ENCODE measurements around the gene GRXCR2. TPM values are rescaled to one million over a fixed set of nuclear protein-coding genes. Genes with fewer than 3 reads are reported as not detected.
"Not testable (repeated sequence)": the region's sequence is repeated elsewhere in the genome, so short reads cannot be mapped to it uniquely, and the experiment has no call there.

Gene GRXCR2
- polyA plus RNA-seq, 3 donors from 2014 or later: not detected

DNA sequence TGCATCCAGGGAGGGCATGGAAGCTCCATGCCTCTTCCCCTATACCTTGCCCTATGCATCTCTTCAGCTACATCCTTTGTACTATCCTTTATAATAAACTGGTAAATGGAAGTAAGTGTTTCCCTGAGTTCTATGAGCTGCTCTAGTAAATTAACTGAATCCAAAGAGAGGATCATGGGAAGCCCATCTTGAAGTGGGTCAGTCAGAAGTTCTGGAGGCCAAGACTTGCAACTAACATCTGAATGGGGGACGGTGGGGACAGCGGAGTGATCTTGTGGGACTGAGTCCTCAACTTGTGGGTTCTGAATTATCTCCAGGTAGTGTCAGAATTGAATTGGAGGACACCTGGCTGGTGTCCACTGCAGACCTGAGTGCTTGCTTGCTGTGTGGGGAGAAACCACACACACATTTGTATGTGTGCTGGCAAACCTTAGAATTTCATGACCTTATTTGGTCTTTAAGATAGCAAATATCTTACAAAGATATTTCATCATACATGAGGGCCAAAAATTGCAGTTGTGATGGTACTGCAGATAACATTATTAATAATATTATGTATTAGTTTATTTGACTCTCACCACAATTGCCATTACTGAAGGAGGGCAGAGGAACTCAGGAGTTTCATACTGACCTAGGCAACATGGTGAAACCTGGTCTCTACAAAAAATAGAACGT lies 32.2 kb downstream of the GRXCR2 start:
- H3K4me3 Mint-ChIP-seq: no peak overlapping the region
- peaks cover 0 to 3% (median 0%) of the 10 kb centered on the region in 3 donors for H3K36me3 Mint-ChIP-seq
- no peaks in the 10 kb centered on the region for H3K9me3 Mint-ChIP-seq
- H3K27ac Mint-ChIP-seq: no peak overlapping the region
- DNase-seq: no peak
- peaks cover 3 to 11% of the 10 kb centered on the region in 2 donors for H3K4me1 Mint-ChIP-seq
- peaks cover 1 to 7% (median 2%) of the 10 kb centered on the region in 3 donors for H3K27me3 Mint-ChIP-seq (ENCODE audit: low read depth in 3 of 3)

DNA sequence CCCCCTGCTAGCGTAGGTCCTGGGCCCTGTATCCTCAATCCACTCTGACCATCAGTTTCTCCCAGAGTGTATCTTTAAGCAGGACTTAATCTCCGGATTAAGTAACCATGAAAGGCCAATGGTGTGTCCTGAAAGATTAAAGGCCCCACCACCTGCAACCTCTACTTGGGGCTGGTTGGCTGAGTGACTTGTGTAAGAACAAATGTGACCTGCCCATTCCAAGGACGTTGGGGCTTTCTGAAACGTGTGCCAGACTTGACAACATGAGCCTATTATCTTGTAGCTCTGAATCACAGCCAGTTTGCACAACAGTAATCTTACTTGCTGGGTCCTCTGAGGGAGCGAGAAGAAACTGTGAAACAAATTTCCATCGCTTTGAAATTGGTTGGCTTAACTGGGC lies 34.5 kb downstream of the GRXCR2 start:
- H3K4me1 Mint-ChIP-seq: peaks cover 6 to 21% of the 10 kb centered on the region in 2 donors
- H3K27me3 Mint-ChIP-seq (ENCODE audit: low read depth in 3 of 3): peaks cover 1 to 3% (median 2%) of the 10 kb centered on the region in 3 donors
- no peak for DNase-seq
- H3K9me3 Mint-ChIP-seq: no peaks in the 10 kb centered on the region
- H3K4me3 Mint-ChIP-seq: no peak overlapping the region
- no peak overlapping the region for H3K27ac Mint-ChIP-seq
- H3K36me3 Mint-ChIP-seq: peaks cover 0 to 3% (median 0%) of the 10 kb centered on the region in 3 donors

DNA sequence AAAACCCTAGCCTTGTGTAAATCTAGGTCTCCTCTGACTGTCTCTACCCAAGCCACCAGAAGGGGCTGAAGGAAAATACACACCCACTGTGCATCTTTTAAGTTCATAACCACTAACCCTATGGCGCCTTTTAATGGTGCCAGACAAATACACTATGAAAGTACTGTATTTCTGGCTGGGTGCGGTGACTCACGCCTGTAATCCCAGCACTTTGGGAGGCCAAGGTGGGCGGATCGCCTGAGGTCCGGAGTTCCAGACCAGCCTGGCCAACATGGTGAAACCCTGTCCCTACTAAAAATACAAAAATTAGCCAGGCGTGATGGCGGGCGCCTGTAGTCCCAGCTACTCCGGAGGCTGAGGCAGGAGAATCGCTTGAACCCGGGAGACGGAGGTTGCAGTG lies 36.6 kb downstream of the GRXCR2 start:
- H3K4me3 Mint-ChIP-seq: peak overlapping the region; percentile 37 to 84 (median 80)
- not testable (repeated sequence) for H3K27me3 Mint-ChIP-seq (ENCODE audit: low read depth in 3 of 3); H3K9me3 Mint-ChIP-seq; H3K36me3 Mint-ChIP-seq; DNase-seq; H3K27ac Mint-ChIP-seq
- peaks cover 6 to 27% of the 10 kb centered on the region in 2 donors for H3K4me1 Mint-ChIP-seq

DNA sequence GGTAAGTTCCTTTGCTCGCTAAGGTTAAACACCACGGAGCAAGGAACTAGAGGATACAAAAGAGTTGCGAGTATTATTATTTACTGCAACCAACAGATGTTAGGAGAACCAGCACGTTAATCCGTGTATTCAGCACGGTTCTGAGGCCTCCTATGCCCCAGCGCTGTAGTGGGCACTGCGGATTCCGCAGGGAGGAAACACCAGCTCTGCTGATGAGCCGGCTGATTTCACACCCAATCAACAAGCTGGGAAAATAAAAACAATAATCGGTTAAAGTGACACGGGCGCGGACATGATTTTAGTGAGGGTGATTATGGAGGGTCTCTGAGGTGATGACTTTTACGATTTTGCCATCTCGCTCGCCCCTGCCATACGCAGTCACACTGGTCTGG lies 37.0 kb downstream of the GRXCR2 start:
- H3K9me3 Mint-ChIP-seq: no peaks in the 10 kb centered on the region
- peak overlapping the region; percentile 75 to 84 (median 80) for H3K4me3 Mint-ChIP-seq
- H3K4me1 Mint-ChIP-seq: peaks cover 6 to 27% of the 10 kb centered on the region in 2 donors
- peaks cover 0 to 3% (median 2%) of the 10 kb centered on the region in 3 donors for H3K27me3 Mint-ChIP-seq (ENCODE audit: low read depth in 3 of 3)
- no peak overlapping the region for H3K27ac Mint-ChIP-seq
- H3K36me3 Mint-ChIP-seq: peaks cover 0 to 3% (median 0%) of the 10 kb centered on the region in 3 donors
- DNase-seq: no peak

DNA sequence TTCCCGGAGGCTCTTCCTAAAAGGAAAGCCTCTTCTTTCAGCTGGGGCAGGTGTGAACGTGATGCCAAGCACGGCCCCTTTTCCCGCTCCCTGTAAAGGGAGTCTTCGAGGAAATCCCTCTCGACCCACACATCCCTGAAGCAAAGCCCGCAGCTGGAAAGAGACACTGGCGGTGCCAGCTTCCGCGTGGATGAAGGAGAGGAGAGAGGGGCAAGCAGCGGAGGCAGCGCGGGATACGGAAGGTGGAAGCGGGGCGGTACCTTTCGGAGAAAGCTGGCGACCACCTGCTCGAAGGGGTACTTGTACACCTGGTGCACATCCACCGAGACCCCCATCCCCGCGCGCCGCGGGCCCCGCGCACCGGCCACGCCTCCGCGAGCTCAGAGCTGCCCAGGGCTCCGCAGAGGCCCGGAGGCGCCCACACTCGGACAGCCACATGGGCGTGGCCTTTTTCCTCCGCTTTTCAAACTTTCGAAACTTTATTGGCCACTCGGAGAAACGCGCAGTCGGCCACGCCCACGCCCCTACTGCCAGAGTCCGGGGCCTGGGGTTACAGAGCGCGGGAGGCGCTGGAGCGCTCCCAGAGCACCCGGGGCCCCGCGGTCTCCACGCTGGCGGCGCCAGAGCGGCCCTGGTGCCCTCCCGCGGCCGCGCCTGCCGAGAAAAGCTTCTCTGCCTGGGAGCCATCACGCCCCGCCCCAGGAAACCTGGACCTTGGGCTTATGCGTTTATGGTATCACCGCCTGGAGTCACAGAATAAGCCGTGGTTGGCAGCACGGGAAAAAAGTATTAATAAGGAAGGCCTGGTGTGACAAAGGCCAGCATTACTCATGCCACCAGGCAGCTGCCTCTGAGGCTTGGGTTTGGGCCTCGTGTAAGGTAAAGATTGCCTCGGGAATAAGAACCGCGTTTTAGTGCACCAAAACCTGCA lies 37.6 kb downstream of the GRXCR2 start, which contains the start of gene PRELID2:
Gene PRELID2 (minus strand): TSS at position 426 of the 931 bp plus-strand sequence. CDS start 91 bp downstream, at position 335.
- Mint-ChIP-seq H3K27ac (peak within 1 kb of the TSS in 1 of 6 donors; percentile 28), H3K27me3 (ENCODE audit: low read depth in 3 of 3) (peaks cover 0 to 3% (median 2%) of the 10 kb centered on the region in 3 donors), H3K9me3 (no peaks in the 10 kb centered on the region), H3K36me3 (peaks cover 0 to 3% (median 0%) of the 10 kb centered on the region in 3 donors), H3K4me3 (peak within 1 kb of the TSS; percentile 75 to 84 (median 80)), H3K4me1 (peaks cover 6 to 27% of the 10 kb centered on the region in 2 donors)
- peak; percentile 46 to 51 (median 46) for DNase-seq

DNA sequence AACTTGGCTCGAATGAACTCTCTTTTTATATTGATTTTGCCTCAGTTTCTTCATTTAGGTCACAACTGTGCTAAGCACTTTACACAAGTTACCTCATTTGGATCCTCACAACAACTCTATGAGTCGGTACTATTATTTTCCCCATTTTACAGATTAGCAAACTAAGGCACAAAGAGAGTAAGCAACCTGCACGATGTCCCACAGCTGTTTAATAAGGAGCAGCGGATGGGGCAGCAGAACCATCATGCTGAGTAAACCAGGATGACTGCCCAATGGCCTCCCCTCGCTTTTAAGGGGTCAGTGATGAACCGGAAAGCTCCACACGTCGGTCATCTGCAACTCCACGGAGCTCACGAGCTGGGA lies 38.3 kb downstream of the GRXCR2 start:
- Mint-ChIP-seq H3K9me3 (no peaks in the 10 kb centered on the region), H3K27ac (peak overlapping the region in 1 of 6 donors; percentile 28), H3K36me3 (peaks cover 0 to 3% (median 0%) of the 10 kb centered on the region in 3 donors), H3K4me1 (peaks cover 6 to 27% of the 10 kb centered on the region in 2 donors), H3K27me3 (ENCODE audit: low read depth in 3 of 3) (peaks cover 0 to 3% (median 2%) of the 10 kb centered on the region in 3 donors), H3K4me3 (peak overlapping the region; percentile 61 to 81 (median 65))
- no peak for DNase-seq

DNA sequence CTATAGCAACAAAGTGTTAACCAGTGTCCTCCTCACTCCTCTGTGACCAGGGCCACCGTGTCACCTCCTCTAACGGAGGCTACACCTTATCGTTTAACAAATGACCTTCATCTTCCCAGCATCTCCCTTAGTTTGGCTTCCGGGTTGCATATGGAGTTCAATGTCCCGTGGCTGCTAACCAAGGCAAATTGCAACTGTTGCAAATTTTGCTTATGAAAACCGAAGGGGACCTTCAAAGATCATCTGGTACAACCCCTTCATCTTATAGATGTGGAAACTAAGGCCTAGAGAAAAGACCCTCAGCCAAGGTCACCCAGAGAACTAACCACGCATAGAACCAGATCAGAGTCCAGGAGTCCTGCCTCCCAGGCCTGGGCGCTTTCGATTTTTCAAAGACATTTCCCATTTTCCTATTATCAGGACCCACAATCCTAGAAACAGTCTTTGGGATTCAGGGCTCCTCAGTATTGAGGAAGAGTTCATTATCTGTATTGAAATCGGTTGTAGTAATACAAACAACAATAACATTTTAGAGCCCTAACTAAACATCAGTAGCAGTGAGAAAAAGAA lies 39.1 kb downstream of the GRXCR2 start:
- Mint-ChIP-seq H3K27me3 (ENCODE audit: low read depth in 3 of 3) (peaks cover 0 to 3% (median 2%) of the 10 kb centered on the region in 3 donors), H3K4me1 (peaks cover 6 to 27% of the 10 kb centered on the region in 2 donors), H3K9me3 (no peaks in the 10 kb centered on the region), H3K27ac (peak overlapping the region in 2 of 6 donors; percentile 4 to 10), H3K36me3 (peaks cover 0 to 3% (median 0%) of the 10 kb centered on the region in 3 donors), H3K4me3 (peak overlapping the region; percentile 19 to 75 (median 50))
- no peak for DNase-seq

DNA sequence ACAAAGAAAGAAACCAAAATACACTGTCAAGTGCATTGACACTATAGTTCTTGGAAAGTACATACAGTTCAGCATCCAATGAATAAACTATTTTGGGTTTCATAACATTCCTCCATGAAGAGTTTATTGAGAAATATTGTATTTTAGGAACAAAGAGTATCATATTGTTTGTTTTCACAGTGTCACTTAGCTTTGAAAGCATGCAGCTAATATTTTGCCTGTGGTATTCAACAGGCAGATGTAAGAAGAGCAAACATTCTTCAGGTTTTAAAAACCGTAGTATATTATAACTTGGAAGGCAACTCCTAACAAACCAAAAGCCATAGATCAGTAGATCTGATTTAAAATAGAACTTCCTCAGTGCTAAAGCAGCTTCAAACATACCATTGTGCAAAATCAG lies 42.2 kb downstream of the GRXCR2 start:
- Mint-ChIP-seq H3K27me3 (ENCODE audit: low read depth in 3 of 3) (no peaks in the 10 kb centered on the region), H3K9me3 (no peaks in the 10 kb centered on the region), H3K27ac (peak overlapping the region in 1 of 6 donors; percentile 22), H3K4me3 (no peak overlapping the region), H3K4me1 (peaks cover 3 to 16% of the 10 kb centered on the region in 2 donors), H3K36me3 (no peaks in the 10 kb centered on the region)
- DNase-seq: no peak

DNA sequence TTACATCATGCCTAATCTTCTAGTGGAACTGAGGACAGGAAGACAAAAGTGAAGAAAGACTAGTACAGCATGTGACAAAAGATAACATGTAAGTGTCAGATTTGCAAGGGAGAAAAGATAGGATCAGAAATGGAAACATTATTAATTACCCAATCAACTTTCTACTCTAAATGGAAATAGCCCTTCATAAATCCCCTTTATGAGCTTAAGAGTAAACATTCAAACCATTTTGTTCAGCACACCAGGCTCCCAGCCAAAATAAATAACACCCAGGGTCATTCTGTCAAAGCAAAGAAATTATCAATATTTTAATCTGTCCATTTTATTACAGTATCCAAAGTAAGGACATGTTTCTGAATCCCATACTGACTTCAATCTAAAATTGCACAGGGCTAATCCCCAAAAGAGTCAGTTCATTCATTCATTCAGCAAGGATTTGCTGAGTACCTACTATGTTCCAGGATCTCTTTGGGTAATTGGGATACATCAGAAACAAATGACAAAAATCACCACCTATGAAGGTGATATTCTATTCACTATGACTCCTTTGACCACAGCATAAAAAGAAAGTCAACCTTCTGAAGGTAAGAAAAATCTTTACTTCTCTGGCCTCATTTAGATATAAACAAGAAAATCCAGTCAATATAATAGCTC lies 43.0 kb downstream of the GRXCR2 start:
- Mint-ChIP-seq H3K4me1 (peaks cover 2 to 14% of the 10 kb centered on the region in 2 donors), H3K9me3 (no peaks in the 10 kb centered on the region), H3K27ac (no peak overlapping the region), H3K4me3 (no peak overlapping the region), H3K27me3 (ENCODE audit: low read depth in 3 of 3) (no peaks in the 10 kb centered on the region), H3K36me3 (no peaks in the 10 kb centered on the region)
- DNase-seq: no peak

DNA sequence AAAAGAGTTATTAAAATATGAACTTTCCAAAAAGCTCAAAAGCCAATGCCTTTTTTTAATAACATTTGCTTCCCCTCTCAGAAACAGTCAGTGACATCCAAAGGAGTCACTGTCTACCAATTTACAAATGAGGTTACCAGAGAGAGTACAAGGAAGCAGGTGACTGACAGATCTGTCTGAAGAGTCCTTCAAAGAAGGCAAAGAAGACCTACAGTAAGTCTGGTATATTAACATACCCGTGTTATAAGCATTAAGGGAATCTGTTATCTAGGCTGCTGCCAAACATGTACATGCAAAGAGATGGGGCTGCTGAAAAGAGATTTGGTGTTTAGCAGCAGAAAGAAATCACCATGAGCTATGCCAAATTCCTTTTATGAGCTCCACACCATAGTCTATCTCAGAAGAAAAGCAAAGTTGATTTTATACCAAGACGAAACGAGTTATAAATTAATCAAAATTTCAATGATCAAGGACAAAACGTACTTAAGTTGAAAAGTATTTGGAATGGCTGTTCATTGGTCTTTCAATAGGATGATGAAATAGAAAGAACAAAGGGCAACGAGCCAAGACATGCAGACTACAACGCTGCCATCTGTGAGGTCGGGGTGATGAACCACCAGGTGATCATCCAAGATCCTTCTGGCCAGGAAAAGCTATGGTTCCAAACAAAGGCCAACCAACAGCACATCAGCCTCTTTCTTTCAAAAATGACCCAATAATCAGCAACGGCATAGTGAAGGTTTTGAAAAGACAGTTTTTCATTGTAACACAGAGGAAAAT lies 45.7 kb downstream of the GRXCR2 start:
- no peak overlapping the region for H3K4me3 Mint-ChIP-seq
- no peaks in the 10 kb centered on the region for H3K36me3 Mint-ChIP-seq
- H3K9me3 Mint-ChIP-seq: no peaks in the 10 kb centered on the region
- no peaks in the 10 kb centered on the region for H3K27me3 Mint-ChIP-seq (ENCODE audit: low read depth in 3 of 3)
- no peak overlapping the region for H3K27ac Mint-ChIP-seq
- no peak for DNase-seq
- peaks cover 0 to 6% of the 10 kb centered on the region in 2 donors for H3K4me1 Mint-ChIP-seq

DNA sequence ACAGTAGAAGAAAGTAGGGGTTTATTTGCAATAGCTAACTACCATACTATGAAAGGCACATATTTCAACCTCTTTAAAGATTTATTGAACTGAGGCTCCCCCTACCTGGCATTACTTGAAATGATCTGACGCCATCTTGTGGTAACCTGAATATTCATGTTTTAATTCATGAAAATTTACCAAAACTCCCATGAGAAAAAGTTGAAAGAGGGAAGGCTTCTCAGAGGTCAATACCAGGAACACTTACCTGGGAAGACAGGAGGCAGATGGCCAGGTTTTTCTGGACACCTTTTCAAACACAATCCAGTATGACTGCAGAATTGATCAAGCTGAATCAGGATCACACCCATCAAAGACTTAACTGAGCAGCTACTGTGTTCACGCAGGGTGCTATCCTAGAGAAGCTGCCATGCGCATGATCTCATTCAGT lies 47.0 kb downstream of the GRXCR2 start:
- no peaks in the 10 kb centered on the region for H3K4me1 Mint-ChIP-seq
- no peak overlapping the region for H3K4me3 Mint-ChIP-seq
- no peaks in the 10 kb centered on the region for H3K36me3 Mint-ChIP-seq
- DNase-seq: peak in 1 of 3 donors; percentile 15
- H3K27ac Mint-ChIP-seq: no peak overlapping the region
- no peaks in the 10 kb centered on the region for H3K27me3 Mint-ChIP-seq (ENCODE audit: low read depth in 3 of 3)
- H3K9me3 Mint-ChIP-seq: no peaks in the 10 kb centered on the region

DNA sequence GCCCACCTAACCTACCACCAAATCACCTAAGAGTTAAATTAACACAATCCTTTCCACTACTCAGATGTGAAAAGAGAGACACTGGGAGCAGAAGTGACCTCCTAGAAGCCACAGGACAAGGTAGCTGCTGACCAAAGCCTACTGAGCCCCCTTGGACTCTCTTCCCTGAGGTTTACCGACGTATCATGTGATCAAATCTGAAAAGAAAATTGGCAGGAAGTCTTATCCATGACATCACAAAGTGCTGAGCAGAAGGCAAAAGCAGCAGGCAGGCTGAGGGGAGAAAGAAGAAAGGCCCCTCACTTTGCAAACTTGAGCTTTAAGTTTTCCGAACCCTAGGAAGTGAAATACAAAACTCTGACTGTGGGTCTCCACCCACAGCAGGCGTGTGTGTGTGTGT lies 48.8 kb downstream of the GRXCR2 start:
- no peak overlapping the region for H3K27ac Mint-ChIP-seq

DNA sequence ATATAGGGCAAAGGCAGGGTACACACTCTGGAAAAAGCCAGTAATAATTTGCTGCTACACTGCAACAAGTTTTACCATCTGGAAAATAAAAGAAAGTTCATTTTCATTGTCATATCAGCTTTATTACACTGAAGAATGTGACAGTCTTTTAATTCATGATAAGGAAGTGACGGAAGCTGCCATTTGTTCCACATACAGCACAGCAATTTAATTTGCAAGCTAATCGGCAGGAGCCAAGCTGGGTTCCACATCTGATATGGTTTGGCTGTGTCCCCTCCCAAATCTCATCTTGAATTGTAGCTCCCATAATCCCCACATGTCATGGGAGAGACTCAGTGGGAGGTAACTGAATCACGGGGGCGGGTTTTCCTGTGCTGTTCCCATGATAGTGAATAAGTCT lies 54.2 kb downstream of the GRXCR2 start:
- Mint-ChIP-seq H3K27me3 (ENCODE audit: low read depth in 3 of 3) (no peaks in the 10 kb centered on the region), H3K9me3 (no peaks in the 10 kb centered on the region), H3K4me3 (no peak overlapping the region), H3K36me3 (no peaks in the 10 kb centered on the region), H3K4me1 (no peaks in the 10 kb centered on the region), H3K27ac (no peak overlapping the region)
- DNase-seq: no peak

More for the DNA sequence above, 48.8 kb downstream of the GRXCR2 start:
- Mint-ChIP-seq H3K4me1 (no peaks in the 10 kb centered on the region), H3K9me3 (no peaks in the 10 kb centered on the region), H3K4me3 (no peak overlapping the region), H3K27me3 (ENCODE audit: low read depth in 3 of 3) (no peaks in the 10 kb centered on the region), H3K36me3 (no peaks in the 10 kb centered on the region)
- DNase-seq: no peak
